C4-2B (cell line): ENCODE results near the gene ASAH2.
"Not testable (repeated sequence)": the region's sequence is repeated elsewhere in the genome, so short reads cannot be mapped to it uniquely, and the experiment has no call there.

Experiments used
- H3K27ac ChIP-seq: fragments of 450-650 bp; 2 replicates; pipeline ENCODE4 v1.5.1; 2017
- ZFX ChIP-seq: fragments of 450-650 bp; IDR thresholded peaks from 2 replicates; pipeline ENCODE4 v1.6.1; 2017
- TF ChIP-seq, protein P1 (sequence below): fragments of 450-650 bp; conservative IDR thresholded peaks from 2 replicates; pipeline ENCODE4 v1.5.1; 2017; ENCODE audit warnings: mild to moderate bottlenecking

The ASAH2 gene

DNA sequence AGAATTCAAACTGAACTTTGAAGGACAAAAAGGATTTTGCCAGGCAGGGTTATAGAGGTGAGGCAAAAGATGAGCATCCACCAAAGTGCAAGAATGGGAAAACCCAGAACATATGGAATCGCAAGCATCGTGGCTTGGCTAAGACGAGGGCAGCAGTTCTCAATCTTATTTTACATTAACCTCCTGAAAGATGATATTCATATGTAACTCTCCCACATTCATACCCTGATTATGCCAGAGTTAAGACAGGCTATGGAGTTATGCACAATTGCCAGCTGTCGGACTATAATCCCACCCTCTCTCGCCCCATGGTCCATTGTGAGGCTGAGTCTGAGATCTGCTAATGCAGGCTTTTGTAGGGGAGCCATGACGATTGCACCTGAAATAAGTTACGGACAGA is 21.2 kb upstream of the ASAH2 start:
- H3K27ac ChIP-seq = no peak overlapping the region
- TF ChIP-seq, protein P1, sequence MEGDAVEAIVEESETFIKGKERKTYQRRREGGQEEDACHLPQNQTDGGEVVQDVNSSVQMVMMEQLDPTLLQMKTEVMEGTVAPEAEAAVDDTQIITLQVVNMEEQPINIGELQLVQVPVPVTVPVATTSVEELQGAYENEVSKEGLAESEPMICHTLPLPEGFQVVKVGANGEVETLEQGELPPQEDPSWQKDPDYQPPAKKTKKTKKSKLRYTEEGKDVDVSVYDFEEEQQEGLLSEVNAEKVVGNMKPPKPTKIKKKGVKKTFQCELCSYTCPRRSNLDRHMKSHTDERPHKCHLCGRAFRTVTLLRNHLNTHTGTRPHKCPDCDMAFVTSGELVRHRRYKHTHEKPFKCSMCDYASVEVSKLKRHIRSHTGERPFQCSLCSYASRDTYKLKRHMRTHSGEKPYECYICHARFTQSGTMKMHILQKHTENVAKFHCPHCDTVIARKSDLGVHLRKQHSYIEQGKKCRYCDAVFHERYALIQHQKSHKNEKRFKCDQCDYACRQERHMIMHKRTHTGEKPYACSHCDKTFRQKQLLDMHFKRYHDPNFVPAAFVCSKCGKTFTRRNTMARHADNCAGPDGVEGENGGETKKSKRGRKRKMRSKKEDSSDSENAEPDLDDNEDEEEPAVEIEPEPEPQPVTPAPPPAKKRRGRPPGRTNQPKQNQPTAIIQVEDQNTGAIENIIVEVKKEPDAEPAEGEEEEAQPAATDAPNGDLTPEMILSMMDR = no peak
- TF ChIP-seq ZFX = no peak

DNA sequence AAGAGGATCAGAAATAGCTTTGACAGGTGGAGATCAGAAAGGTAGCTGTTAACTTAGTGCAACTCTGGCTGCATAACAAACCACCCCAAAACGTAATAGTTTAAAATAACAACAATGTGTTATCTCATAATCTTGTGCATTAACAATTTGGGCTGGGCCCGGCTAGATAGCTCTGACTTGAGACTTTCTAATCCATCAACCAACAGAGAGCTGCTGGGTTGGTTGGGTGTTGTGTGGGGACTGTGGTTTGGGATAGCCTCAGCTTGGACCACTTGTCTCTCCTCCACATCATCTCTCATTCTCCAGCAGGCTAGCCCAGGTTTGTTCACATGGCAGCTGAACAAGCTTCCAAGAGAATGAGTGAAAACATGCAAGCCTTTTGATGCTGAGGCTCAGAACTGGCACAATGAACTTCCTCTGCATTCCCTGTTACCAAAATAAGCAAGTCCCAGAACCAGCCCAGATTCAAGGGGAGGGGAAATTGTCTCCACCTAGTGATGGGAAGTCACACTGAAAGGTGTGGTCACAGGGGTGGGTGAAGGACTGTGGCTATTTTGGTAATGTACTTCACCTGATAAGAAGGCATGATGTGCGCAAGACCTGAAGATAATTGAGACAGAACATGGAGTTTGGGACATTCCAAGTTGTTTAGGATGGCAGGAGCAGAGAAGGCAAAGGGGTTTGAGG is 20.4 kb upstream of the ASAH2 start:
- no peak for TF ChIP-seq ZFX
- TF ChIP-seq, protein P1 = 0 out of 2 replicates have a peak, but pooled peaks have one; percentile 15
- H3K27ac ChIP-seq = no peak overlapping the region

DNA sequence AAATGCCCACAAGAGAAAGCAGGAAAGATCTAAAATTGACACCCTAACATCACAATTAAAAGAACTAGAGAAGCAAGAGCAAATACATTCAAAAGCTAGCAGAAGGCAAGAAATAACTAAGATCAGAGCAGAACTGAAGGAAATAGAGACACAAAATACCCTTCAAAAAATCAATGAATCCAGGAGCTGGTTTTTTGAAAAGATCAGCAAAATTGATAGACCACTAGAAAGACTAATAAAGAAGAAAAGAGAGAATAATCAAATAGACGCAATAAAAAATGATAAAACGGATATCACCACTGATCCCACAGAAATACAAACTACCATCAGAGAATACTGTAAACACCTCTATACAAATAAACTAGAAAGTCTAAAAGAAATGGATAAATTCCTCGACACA is 16.6 kb upstream of the ASAH2 start:
- H3K27ac ChIP-seq = not testable (repeated sequence)

DNA sequence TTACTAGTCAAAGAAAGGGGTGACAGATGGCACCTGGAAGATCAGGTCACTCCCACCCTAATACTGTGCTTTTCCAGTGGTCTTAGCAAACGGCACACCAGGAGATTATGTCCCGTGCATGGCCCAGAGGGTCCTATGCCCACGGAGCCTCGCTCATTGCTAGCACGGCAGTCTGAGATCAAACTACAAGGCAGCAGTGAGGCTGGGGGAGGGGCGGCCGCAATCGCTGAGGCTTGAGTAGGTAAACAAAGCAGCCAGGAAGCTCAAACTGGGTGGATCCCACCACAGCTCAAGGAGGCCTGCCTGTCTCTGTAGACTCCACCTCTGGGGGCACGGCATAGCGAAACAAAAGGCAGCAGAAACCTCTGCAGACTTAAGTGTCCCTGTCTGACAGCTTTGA is 11.3 kb upstream of the ASAH2 start:
- H3K27ac ChIP-seq = not testable (repeated sequence)

DNA sequence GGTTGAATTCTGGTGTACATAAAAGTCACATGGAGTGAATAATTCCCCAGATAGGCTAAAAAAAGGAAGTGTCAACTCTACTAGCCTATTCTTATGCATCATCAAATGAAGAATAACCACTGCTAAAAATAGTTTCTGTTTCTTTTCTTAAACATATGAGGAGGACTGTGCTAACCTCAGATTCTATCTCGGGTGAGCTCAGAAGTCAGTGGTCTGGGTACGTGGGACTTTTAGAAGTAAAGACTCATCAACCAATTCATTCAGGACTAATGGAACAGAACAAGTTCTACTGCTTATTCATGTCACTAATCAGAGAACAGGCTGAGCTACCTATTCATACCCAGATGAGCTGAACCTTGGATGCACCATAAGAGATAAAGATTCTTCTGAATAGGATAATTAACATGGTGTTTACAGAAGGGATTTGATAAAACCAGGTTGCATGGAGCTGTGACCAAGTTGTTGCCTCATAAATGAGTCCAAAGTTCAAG is 9.5 kb upstream of the ASAH2 start:
- TF ChIP-seq, protein P1 = no peak
- no peak for TF ChIP-seq ZFX
- H3K27ac ChIP-seq = no peak overlapping the region

DNA sequence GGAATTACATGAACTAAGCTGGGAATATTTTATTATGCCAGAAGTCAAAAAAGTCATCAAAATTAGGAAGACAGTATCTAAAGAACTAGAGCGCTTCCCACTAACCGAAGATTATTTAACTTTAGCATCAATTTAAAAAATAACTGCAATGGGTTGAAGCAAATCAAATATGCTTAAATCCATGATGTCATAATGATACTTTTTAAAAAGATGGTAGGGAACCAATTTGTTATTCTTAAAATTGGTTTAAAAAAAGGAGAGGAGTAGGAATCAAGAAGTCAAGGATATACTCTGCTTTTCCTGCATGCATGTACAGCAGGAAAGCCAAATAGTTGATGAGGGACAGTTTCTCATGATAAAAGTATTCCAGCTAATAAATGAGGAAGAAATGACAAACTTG is 3.2 kb upstream of the ASAH2 start:
- TF ChIP-seq, protein P1 = no peak
- no peak for TF ChIP-seq ZFX
- H3K27ac ChIP-seq = no peak overlapping the region

DNA sequence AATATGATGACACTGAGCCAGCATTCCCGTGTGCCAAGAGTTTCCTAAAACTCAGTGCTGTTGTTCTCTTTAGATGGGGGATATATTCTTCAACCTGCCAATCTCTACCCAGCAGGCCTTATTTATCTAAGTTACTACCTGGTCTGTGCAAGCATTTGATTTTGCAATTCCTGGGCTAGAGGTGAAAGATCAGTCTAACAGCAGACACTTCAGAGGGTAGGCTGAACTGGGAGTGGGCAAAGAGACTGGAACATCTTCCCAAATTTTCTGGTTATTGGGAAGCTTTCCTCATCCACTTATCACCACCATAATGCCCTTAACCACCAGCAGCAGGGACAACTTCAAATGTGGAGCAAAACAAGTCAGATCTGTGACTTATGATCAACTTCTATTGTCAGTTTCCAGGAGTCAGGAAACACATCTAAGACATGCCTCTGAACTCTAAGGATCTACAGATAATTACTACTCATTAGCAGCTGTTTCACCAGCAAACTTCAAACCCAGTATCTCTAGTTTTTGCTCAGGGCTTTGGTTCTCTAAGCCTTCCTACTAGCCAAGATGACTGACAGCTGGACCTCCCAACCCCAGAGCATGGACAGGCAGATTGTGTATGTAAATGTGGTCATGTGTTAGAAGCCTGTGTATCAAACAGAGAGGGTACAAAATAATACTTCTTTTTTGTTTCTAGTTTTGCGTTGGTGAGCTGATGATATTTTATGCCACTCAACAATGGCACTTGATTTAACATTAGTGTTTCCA is 1.0 kb downstream of the ASAH2 start:
- H3K27ac ChIP-seq = no peak overlapping the region
- no peak for TF ChIP-seq ZFX
- TF ChIP-seq, protein P1 = no peak

DNA sequence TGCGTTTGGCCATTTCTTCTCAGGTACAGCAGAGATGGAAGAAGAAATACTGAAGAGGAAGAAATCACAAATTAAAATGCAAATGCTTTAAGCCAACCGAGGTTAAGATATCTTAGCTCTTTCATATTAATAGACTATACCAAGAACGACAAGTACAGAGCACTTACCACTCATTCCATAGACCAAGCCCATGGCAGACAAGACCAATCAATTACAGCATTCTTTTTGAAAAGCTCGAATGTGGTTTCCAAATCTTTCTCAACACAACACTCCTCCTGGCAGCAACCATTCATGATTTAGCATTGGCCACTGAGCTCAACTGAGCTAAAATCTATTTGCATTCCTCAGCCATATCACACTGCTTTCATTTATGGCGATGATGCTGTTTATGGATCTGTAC is 2.7 kb downstream of the ASAH2 start:
- H3K27ac ChIP-seq = no peak overlapping the region
- no peak for TF ChIP-seq ZFX
- TF ChIP-seq, protein P1 = no peak
